PC-3 (cell line): ENCODE results near the gene TMUB1.

Experiments used
- CTCF ChIP-seq: fragments of 300-600 bp; sonication (generic); conservative IDR thresholded peaks from 2 replicates; pipeline ENCODE4 v1.5.1; 2017; ENCODE audit warnings: antibody characterized with exemption, low read depth, mild to moderate bottlenecking, low read length
- EZH2 ChIP-seq: fragments of 300-600 bp; sonication (generic); IDR thresholded peaks from one replicate; pipeline ENCODE4 v1.6.1; 2017; ENCODE audit warnings: antibody characterized with exemption, mild to moderate bottlenecking, low read length; ENCODE audit not compliant: unreplicated experiment
- EZH2phosphoT487 ChIP-seq: fragments of 300-600 bp; sonication (generic); IDR thresholded peaks from 2 replicates; pipeline ENCODE4 v1.6.1; 2018; ENCODE audit warnings: mild to moderate bottlenecking, antibody characterized with exemption, low read length, borderline replicate concordance

DNA sequence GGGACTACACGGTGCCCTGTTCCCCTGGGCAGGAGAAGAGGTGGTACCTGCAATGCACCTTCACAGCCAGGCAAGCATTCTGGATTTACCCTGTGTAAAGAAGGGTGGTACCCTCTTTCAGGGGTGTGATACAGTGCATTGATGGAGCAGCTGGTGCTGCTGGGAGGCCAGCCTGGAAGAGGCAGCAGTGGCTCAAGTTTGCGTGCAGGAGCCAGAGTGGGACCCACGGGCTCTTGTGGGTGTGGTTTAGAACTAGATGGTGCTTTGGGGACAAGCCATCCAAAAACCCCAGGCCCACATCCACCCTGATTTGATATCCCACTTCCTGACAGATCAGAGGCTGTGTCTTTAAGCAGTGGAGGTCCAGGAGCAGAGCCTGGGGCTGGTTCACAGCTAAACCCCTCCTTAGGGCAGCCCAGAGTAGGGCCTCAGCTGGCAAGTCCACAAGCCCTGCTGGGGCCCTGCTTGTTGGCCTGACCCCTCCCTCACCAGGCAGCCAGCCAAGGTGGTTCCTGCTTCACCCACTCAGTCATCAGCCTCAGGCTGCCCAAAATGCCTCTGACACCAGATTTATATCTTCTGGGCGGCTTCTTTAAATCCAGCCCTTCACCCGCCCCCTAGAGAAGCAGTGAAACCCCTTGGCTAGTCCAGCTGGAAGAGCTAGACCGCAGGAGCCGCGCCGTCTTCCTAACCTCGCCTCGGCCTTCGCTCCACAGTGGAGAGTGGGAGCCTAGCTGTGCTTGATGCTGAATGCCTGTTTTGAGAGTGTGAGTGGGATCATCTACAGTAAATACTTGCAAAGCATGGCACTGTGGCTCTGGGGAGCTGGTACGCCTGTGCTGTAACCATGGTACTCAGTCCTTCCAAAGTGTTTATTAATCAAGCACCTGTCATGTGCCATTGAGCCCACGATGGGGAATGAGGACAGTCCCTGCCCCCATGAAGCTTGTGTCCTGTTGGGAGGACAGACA, 36.4 kb downstream of the TMUB1 start:
- TF ChIP-seq CTCF (no peak), EZH2 (no peak), EZH2phosphoT487 (no peak)
